ENCODE results near the gene IDS.

GRCh38 chrX:149456476-149457245 is 48.4 kb downstream of the IDS start:
- no peak for TF ChIP-seq EP300 (IDR thresholded peaks at IDR 0.05)
- no peak for TF ChIP-seq CTCF (IDR thresholded peaks at IDR 0.05)
- no peak for TF ChIP-seq POLR2A (IDR thresholded peaks at IDR 0.05)

Measured in ovary (tissue), 3 donors.